ENCODE results near the gene GPR156.

GPR156 gene

DNA sequence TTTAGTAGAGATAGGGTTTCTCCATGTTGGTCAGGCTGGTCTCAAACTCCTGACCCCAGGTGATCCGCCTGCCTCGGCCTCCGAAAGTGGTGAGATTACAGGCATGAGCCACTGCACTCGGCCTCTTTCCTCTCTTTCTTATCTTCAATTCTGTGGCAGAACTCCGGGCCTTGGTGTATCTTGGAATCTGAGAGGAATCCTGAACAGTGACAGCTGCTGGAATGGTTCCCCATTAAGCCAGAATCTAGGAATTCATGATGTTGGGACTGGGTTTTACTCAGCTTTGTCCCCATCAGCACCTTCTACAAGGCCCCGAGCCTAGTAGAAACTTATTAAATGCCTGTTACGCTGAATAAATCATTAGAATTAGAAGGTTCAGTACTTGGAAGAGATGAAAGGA lies 81.4 kb downstream of the GPR156 start:
- TF ChIP-seq, protein P1, sequence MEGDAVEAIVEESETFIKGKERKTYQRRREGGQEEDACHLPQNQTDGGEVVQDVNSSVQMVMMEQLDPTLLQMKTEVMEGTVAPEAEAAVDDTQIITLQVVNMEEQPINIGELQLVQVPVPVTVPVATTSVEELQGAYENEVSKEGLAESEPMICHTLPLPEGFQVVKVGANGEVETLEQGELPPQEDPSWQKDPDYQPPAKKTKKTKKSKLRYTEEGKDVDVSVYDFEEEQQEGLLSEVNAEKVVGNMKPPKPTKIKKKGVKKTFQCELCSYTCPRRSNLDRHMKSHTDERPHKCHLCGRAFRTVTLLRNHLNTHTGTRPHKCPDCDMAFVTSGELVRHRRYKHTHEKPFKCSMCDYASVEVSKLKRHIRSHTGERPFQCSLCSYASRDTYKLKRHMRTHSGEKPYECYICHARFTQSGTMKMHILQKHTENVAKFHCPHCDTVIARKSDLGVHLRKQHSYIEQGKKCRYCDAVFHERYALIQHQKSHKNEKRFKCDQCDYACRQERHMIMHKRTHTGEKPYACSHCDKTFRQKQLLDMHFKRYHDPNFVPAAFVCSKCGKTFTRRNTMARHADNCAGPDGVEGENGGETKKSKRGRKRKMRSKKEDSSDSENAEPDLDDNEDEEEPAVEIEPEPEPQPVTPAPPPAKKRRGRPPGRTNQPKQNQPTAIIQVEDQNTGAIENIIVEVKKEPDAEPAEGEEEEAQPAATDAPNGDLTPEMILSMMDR (conservative IDR thresholded peaks at IDR 0.05): no peak
- peak overlapping the region; percentile 68 for H3K27ac ChIP-seq

DNA sequence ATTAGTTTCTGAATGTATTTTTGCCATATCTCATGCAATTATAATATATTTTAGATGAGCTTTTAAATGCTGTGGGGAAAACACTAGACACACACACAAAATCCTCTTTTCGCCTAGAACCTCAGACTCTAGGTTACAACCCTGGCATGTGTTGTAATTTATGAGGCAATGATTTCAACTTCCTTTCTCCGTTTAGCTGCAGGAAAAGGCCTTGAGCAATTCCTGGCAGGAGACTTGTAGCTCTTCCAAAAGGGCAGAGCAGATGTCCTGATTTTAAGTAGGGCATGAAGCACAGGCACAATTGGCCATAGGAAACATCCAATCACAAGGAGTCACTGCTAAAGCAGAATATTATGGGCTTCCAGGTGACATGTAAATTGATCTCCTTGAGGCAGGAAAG lies 82.0 kb downstream of the GPR156 start:
- TF ChIP-seq, protein P1 (conservative IDR thresholded peaks at IDR 0.05): no peak
- peak overlapping the region; percentile 68 for H3K27ac ChIP-seq

DNA sequence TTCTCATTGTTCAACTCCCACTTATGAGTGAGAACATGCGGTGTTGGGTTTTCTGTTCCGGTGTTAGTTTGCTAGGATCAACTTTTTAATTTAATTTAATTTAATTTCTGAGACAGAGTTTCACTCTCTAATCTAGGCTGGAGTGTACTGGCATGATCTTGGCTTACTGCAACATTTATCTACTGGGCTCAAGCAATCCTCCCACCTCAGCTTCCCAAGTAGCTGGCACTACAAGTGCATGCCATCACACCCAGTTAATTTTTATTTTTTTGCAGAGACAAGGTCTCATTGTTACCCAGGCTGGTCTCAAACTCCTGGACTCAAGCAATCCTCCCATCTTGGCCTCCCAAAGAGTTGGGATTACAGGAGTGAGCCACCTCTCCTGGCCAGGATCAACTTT lies 82.7 kb downstream of the GPR156 start:
- TF ChIP-seq, protein P1 (conservative IDR thresholded peaks at IDR 0.05): no peak
- peak overlapping the region; percentile 68 for H3K27ac ChIP-seq

DNA sequence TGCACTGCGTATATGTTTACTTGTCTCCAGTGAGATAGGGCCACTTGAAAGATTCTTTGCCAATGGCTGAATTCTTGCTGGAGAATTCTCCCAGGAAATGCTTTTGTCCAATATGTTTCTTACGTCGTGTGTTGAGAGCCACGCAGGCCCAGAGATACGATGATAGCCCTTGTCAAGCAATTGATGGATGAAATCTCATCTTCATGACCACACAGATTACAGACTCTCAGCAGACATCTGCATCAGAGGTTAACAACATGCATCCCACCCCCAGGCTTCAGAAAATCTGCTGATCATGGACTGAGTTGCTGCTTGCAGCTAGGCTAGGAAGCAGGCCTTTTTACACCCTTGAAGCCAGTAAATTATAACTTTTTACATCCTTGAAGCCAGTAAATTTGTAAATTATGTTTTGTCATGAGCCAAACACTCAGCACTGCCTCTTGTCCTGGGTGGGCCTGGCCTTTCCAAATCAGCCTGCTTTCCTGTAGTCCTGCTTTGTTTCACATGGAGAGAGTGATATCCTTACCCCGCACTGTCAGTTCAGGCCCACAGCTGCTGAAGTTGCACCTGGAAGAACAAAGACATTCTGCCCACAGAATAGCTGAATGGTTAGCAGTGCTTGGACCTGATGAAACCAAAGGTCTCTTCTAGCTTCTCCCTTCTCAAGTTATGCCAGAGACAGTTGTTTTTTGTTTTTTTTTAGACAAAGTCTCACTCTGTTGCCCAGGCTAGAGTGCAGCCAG lies 84.4 kb downstream of the GPR156 start:
- H3K27ac ChIP-seq: no peak overlapping the region

DNA sequence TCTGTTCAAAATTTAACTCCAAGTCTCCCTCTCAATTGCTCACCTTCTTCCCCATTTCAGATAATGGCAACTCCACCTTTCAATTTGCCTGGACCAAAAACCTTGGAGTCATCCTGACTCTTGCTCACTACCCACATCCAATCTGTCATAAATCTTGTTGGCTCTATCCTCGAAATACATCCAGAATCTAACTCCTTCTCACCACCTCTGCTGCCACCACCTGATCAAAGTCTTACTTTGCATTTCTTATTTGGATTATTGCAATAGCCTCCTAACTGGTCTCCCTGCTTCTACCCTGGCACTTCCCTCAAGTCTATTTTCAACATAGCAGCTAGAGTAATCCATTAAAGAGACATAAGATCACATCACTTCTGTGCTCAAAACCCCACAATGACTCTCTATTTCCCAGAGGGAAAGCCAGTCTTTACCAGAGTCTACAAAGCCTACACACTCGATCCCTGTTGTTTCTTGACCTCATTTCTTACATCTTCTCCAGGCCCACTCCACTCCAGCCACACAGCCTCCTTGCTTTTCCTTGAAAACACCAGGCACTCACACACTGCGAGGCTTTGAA lies 86.6 kb downstream of the GPR156 start:
- no peak overlapping the region for H3K27ac ChIP-seq
- TF ChIP-seq, protein P1 (conservative IDR thresholded peaks at IDR 0.05): peak; percentile 67

More for the DNA sequence above, 84.4 kb downstream of the GPR156 start:
- TF ChIP-seq, protein P1 (conservative IDR thresholded peaks at IDR 0.05): no peak

DNA sequence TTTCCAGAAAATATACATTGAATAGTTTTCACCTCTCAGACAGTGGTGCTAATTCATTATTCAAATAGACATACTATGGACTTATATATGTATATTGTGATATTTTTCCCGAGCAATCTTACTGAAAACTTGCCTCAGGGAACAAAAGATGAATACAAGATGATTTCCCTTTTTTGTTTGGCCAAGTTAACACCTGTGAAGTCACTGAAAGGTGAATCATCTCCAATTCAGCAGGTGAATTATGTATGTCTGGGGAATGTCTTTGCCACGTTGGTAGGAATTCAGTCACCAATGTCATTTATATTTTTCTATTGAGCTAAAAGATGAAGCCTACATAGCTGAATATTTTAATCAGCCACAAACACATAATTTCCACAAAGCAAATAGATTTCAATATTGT lies 88.2 kb downstream of the GPR156 start:
- TF ChIP-seq, protein P1 (conservative IDR thresholded peaks at IDR 0.05): no peak
- no peak overlapping the region for H3K27ac ChIP-seq

DNA sequence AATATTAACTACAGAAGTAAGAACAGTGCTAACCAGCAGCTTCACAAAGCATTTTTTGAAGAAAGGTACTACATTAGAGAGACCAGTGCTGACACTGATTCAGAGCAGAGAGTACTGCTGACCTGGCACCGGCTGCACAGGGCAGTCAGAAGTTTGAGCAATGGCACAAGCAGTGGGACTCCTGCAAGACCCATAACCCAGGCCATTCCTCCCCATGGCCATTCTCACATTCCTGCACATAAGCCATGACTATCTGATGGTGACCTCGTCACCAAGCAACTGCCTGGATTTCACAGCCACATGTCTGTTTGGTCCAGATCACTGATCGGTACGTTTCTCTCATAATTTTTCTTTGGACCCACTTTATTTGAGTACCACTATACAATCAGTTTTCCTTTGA lies 88.7 kb downstream of the GPR156 start:
- TF ChIP-seq, protein P1 (conservative IDR thresholded peaks at IDR 0.05): no peak
- H3K27ac ChIP-seq: no peak overlapping the region
